Chondrocyte (in vitro differentiated cells): ENCODE data around the gene SIRT6. TPM values are rescaled to one million over a fixed set of nuclear protein-coding genes. Genes with fewer than 3 reads are reported as not detected.

Experiments used
- DNase-seq: peaks from one replicate; pipeline ENCODE4 v3.0.0; 2021; ENCODE audit warnings: mixed read lengths, low spot score
- H3K27ac Mint-ChIP-seq: one replicate; pipeline ENCODE4 v1.8.0; 2021; ENCODE audit warnings: mild to moderate bottlenecking, moderate library complexity, mixed read lengths; ENCODE audit not compliant: unreplicated experiment
- H3K27me3 Mint-ChIP-seq: 2 replicates; pipeline ENCODE4 v1.8.0; 2021; ENCODE audit warnings: low read depth, mixed read lengths
- H3K36me3 Mint-ChIP-seq: 2 replicates; pipeline ENCODE4 v1.8.0; 2021; ENCODE audit warnings: low read depth, mixed read lengths
- H3K4me1 Mint-ChIP-seq: 2 replicates; pipeline ENCODE4 v1.8.0; 2021; ENCODE audit warnings: low read depth, mild to moderate bottlenecking, mixed read lengths
- H3K4me3 Mint-ChIP-seq: one replicate; pipeline ENCODE4 v1.8.0; 2021; ENCODE audit warnings: mild to moderate bottlenecking, moderate library complexity, mixed read lengths; ENCODE audit not compliant: unreplicated experiment
- H3K9me3 Mint-ChIP-seq: 2 replicates; pipeline ENCODE4 v1.8.0; 2021; ENCODE audit warnings: low read depth, mixed read lengths
- total RNA-seq: library from RNA; stranded (reverse); gene quantifications from 3 replicates; pipeline ENCODE4 v1.2.1, GENCODE V29; 2021
- TF ChIP-seq, protein P1 (sequence below): fragments of 200-600 bp; sonication (generic); IDR thresholded peaks from 2 replicates; pipeline ENCODE4 v1.5.0; 2021; ENCODE audit warnings: antibody characterized with exemption, mild to moderate bottlenecking, moderate library complexity

The SIRT6 gene
- total RNA-seq, 1 donor from 2014 or later = 21.9 TPM

- DNase-seq = no peak
- peaks cover under 1% of the 10 kb centered on the region for H3K36me3 Mint-ChIP-seq
- no peak overlapping the region for H3K27ac Mint-ChIP-seq
- peaks cover 18% of the 10 kb centered on the region for H3K4me1 Mint-ChIP-seq
- no peaks in the 10 kb centered on the region for H3K27me3 Mint-ChIP-seq
- H3K4me3 Mint-ChIP-seq = no peak overlapping the region
- no peaks in the 10 kb centered on the region for H3K9me3 Mint-ChIP-seq
- TF ChIP-seq, protein P1, sequence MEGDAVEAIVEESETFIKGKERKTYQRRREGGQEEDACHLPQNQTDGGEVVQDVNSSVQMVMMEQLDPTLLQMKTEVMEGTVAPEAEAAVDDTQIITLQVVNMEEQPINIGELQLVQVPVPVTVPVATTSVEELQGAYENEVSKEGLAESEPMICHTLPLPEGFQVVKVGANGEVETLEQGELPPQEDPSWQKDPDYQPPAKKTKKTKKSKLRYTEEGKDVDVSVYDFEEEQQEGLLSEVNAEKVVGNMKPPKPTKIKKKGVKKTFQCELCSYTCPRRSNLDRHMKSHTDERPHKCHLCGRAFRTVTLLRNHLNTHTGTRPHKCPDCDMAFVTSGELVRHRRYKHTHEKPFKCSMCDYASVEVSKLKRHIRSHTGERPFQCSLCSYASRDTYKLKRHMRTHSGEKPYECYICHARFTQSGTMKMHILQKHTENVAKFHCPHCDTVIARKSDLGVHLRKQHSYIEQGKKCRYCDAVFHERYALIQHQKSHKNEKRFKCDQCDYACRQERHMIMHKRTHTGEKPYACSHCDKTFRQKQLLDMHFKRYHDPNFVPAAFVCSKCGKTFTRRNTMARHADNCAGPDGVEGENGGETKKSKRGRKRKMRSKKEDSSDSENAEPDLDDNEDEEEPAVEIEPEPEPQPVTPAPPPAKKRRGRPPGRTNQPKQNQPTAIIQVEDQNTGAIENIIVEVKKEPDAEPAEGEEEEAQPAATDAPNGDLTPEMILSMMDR = no peak
Observed at GRCh38 chr19:4184718-4185352, 2.5 kb upstream of the SIRT6 start.

- TF ChIP-seq, protein P1 = no peak
- no peak overlapping the region for H3K4me3 Mint-ChIP-seq
- H3K36me3 Mint-ChIP-seq = peaks cover 7% of the 10 kb centered on the region
- H3K27me3 Mint-ChIP-seq = no peaks in the 10 kb centered on the region
- no peak overlapping the region for H3K27ac Mint-ChIP-seq
- H3K9me3 Mint-ChIP-seq = no peaks in the 10 kb centered on the region
- peaks cover 18% of the 10 kb centered on the region for H3K4me1 Mint-ChIP-seq
- no peak for DNase-seq
Observed at GRCh38 chr19:4183967-4184717, 1.8 kb upstream of the SIRT6 start.

GRCh38 chr19:4181053-4181508 lies 1.3 kb downstream of the SIRT6 start:
- H3K4me3 Mint-ChIP-seq = peak overlapping the region; percentile 97
- no peak for DNase-seq
- peaks cover 9% of the 10 kb centered on the region for H3K36me3 Mint-ChIP-seq
- H3K27ac Mint-ChIP-seq = no peak overlapping the region
- TF ChIP-seq, protein P1 = no peak
- no peaks in the 10 kb centered on the region for H3K9me3 Mint-ChIP-seq
- peaks cover 18% of the 10 kb centered on the region for H3K4me1 Mint-ChIP-seq
- no peaks in the 10 kb centered on the region for H3K27me3 Mint-ChIP-seq

DNA sequence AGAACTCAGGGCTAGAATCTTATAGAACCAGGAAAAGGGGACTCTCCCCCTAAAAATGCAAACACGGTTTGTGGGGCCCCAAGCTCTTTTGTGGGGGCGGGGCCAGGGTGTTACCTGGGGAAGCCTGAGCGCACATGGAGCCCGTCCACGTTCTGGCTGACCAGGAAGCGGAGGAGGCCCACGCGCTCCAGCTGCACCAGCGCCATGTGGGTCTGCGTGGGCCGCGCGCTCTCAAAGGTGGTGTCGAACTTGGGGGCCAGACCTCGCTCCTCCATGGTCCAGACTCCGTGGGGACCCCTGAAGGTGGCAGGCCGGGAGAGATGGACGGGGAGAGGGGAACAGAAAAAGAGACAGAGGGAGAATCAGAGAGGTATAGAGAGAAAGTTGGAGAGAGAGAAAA lies 3.4 kb downstream of the SIRT6 start:
- Mint-ChIP-seq H3K9me3 (no peaks in the 10 kb centered on the region), H3K36me3 (peaks cover 12% of the 10 kb centered on the region), H3K4me3 (no peak overlapping the region), H3K27me3 (no peaks in the 10 kb centered on the region), H3K27ac (peak overlapping the region; percentile 29), H3K4me1 (peaks cover 18% of the 10 kb centered on the region)
- no peak for DNase-seq
- TF ChIP-seq, protein P1 = no peak

- Mint-ChIP-seq H3K27me3 (peaks cover 3% of the 10 kb centered on the region), H3K4me1 (peaks cover 8% of the 10 kb centered on the region), H3K4me3 (no peak overlapping the region), H3K36me3 (peaks cover 12% of the 10 kb centered on the region), H3K9me3 (no peaks in the 10 kb centered on the region), H3K27ac (no peak overlapping the region)
- TF ChIP-seq, protein P1 = no peak
- no peak for DNase-seq
Observed at GRCh38 chr19:4177146-4177545, 5.2 kb downstream of the SIRT6 start.
